Osteoblast (primary cell): Measurements from ENCODE around the gene PRPH2. TPM values are rescaled to one million over a fixed set of nuclear protein-coding genes. Genes with fewer than 3 reads are reported as not detected.
A peak's percentile ranks its signal among the peaks of the same experiment; 100 is the strongest.

Experiments used
- DNase-seq: peaks from one replicate; pipeline ENCODE4 v3.0.0; 2011; ENCODE audit warnings: low spot score, mixed read lengths; ENCODE audit not compliant: insufficient read length; ENCODE audit errors: missing footprints
- H2AFZ ChIP-seq: 2 replicates; pipeline ENCODE4 v1.6.0; 2011; ENCODE audit warnings: mild to moderate bottlenecking, low read length
- H3K27ac ChIP-seq: 2 replicates; pipeline ENCODE4 v1.5.1; 2011; ENCODE audit warnings: mild to moderate bottlenecking, low read depth, low read length, moderate library complexity
- H3K27me3 ChIP-seq: 2 replicates; pipeline ENCODE4 v1.6.0; 2012; ENCODE audit warnings: mild to moderate bottlenecking, control low read depth, inconsistent platforms, low read length, moderate library complexity; ENCODE audit not compliant: insufficient read depth
- H3K36me3 ChIP-seq: 2 replicates; pipeline ENCODE4 v1.5.1; 2011; ENCODE audit warnings: mild to moderate bottlenecking, low read length, control low read depth, moderate library complexity; ENCODE audit not compliant: insufficient read depth
- H3K4me1 ChIP-seq: 2 replicates; pipeline ENCODE4 v1.5.1; 2011; ENCODE audit warnings: mild to moderate bottlenecking, low read length, control low read depth, moderate library complexity; ENCODE audit not compliant: insufficient read depth
- H3K4me2 ChIP-seq: 2 replicates; pipeline ENCODE4 v1.6.0; 2011; ENCODE audit warnings: mild to moderate bottlenecking, low read length; ENCODE audit not compliant: insufficient read depth
- H3K4me3 ChIP-seq: fragments of 200-600 bp; sonication (generic); 3 replicates; pipeline ENCODE4 v1.5.1; 2012; ENCODE audit warnings: mild to moderate bottlenecking, low read length, inconsistent platforms; ENCODE audit not compliant: insufficient read depth
- H3K79me2 ChIP-seq: 2 replicates; pipeline ENCODE4 v1.6.0; 2012; ENCODE audit warnings: mild to moderate bottlenecking, low read length, control low read depth, inconsistent platforms; ENCODE audit not compliant: insufficient read depth
- H3K9me3 ChIP-seq: 2 replicates; pipeline ENCODE4 v1.5.1; 2011; ENCODE audit warnings: low read depth, low read length, control low read depth
- H4K20me1 ChIP-seq: 2 replicates; pipeline ENCODE4 v1.6.0; 2012; ENCODE audit warnings: mild to moderate bottlenecking, low read length, control low read depth; ENCODE audit not compliant: insufficient read depth
- total RNA-seq: library from RNA; depleted of rRNA; stranded (reverse); fragments of >200 nt; gene quantifications from 2 replicates; pipeline ENCODE4 v1.2.3, GENCODE V29; 2012
- TF ChIP-seq, protein P1 (sequence below): IDR thresholded peaks from 2 replicates; pipeline ENCODE4 v1.5.1; 2011; ENCODE audit warnings: mild to moderate bottlenecking, low read depth, low read length, moderate library complexity; ENCODE audit errors: extremely low read depth

PRPH2 gene
- total RNA-seq, 1 donor = 3.3 TPM

DNA sequence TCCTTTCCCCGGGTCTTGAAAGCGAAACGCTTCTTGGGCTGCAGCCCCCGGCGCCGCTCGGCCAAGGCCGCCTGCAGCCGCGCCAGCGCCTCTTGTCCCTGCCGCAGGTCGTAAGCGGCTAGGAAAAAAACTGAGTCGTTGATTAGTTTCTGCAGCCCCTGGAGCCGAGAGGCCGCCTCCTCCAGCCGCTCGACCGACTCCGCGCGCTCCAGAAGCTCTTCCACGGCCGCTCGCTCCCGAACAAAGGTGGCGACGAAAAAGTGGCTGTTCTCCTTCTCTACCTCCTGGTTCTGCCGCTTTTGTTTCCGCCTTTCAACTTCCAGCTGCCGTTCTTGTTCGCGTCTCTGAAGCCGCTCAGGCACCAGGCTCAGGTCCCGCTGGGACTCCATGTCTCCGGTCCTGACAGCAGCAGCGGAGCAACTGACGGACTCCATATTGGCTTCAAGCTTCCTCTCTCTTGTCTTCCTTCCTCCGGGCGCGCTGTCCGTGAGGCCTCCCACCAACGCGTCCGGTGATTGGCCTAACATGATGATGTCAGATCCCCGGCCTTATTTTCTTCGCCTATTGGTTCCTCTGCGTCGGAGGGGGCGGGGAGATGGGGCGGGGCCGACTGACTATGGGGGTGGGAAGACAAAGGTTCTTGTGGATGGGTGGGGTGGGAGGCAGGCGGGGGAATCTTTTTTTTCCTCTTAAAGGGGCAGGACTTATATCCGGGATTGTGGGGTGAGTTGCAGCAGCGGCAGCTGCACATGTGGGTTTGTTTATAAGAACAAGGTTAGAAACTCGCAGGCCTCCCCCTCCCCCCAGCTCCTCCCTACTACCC lies 23.5 kb upstream of the PRPH2 start, which contains the start of gene TBCC:
TSS of gene TBCC (minus strand) at position 464 of the 823 bp plus-strand sequence. CDS start at position 434, 30 bp downstream.
- peaks cover 22% of the 10 kb centered on the region for H3K79me2 ChIP-seq
- H2AFZ ChIP-seq = peak within 1 kb of the TSS; percentile 98
- H3K4me3 ChIP-seq = peak within 1 kb of the TSS; percentile 97
- H3K27me3 ChIP-seq = no peaks in the 10 kb centered on the region
- H3K4me2 ChIP-seq = peak within 1 kb of the TSS; percentile 99
- TF ChIP-seq, protein P1, sequence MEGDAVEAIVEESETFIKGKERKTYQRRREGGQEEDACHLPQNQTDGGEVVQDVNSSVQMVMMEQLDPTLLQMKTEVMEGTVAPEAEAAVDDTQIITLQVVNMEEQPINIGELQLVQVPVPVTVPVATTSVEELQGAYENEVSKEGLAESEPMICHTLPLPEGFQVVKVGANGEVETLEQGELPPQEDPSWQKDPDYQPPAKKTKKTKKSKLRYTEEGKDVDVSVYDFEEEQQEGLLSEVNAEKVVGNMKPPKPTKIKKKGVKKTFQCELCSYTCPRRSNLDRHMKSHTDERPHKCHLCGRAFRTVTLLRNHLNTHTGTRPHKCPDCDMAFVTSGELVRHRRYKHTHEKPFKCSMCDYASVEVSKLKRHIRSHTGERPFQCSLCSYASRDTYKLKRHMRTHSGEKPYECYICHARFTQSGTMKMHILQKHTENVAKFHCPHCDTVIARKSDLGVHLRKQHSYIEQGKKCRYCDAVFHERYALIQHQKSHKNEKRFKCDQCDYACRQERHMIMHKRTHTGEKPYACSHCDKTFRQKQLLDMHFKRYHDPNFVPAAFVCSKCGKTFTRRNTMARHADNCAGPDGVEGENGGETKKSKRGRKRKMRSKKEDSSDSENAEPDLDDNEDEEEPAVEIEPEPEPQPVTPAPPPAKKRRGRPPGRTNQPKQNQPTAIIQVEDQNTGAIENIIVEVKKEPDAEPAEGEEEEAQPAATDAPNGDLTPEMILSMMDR = no peak
- DNase-seq = peak; percentile 99
- H3K27ac ChIP-seq = peak within 1 kb of the TSS; percentile 78
- peaks cover 15% of the 10 kb centered on the region for H4K20me1 ChIP-seq
- H3K36me3 ChIP-seq = no peaks in the 10 kb centered on the region
- H3K4me1 ChIP-seq = peaks cover 16% of the 10 kb centered on the region
- H3K9me3 ChIP-seq = no peaks in the 10 kb centered on the region

DNA sequence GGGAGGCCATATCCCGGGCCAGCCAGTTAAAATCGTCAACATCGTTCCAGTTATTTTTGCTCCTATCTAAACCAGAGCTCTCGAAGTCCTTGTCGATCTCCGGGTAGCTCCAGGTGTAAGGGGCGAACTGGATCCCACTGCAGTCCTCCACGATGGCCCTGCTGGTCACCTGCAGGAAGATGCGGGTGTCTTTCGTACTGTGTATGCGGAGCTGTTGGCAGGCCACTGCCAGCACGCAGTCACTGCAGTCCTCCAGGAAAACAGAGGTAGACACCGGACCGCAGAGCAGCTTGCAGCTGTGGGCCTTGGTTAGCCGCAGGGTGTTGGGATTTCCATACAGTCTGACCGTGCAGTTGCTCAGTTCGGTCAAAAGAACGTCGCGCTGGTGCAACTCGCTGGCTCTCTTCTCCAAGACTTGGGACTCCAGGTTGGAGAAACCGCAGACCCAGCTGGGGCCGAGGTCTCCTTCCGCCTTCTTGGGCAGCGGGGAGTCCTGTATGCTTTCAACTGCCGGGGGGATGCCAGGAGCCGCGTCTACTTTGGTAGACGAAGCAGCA lies 22.8 kb upstream of the PRPH2 start:
- H3K9me3 ChIP-seq = no peaks in the 10 kb centered on the region
- H3K79me2 ChIP-seq = peaks cover 22% of the 10 kb centered on the region
- peak; percentile 81 for DNase-seq
- peak overlapping the region; percentile 99 for H3K4me2 ChIP-seq
- no peaks in the 10 kb centered on the region for H3K27me3 ChIP-seq
- H3K4me1 ChIP-seq = peaks cover 16% of the 10 kb centered on the region
- peak overlapping the region; percentile 97 for H3K4me3 ChIP-seq
- TF ChIP-seq, protein P1 = no peak
- H3K27ac ChIP-seq = peak overlapping the region; percentile 78
- peak overlapping the region; percentile 98 for H2AFZ ChIP-seq
- H3K36me3 ChIP-seq = no peaks in the 10 kb centered on the region
- peaks cover 15% of the 10 kb centered on the region for H4K20me1 ChIP-seq

DNA sequence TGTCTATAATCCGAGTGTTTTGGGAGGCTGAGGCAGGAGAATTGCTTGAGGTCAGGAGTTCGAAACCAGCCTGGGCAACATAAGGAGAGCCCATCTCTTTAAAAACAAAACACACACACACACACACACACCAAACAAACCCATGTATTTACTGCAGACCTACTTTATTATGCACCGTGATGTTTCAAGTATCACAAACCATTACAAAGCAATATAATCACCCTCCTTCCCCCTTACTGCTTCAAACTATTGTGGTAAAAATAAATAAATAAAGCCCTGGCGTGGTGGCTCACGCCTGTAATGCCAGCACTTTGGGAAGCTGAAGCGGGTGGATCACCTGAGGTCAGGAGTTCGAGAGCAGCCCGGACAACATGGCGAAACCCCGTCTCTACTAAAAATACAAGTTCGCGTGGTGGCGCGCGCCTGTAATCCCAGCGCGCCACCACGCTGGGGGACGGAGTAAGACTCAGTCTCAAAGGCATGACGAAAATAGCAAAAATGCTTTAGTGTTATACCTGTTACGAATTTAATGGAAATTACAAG lies 22.0 kb upstream of the PRPH2 start:
- Histone ChIP-seq H2AFZ (no peak overlapping the region), H3K4me3 (peak overlapping the region; percentile 97), H3K4me1 (peaks cover 16% of the 10 kb centered on the region), H3K36me3 (no peaks in the 10 kb centered on the region), H3K4me2 (peak overlapping the region; percentile 99), H3K27me3 (no peaks in the 10 kb centered on the region), H3K27ac (peak overlapping the region; percentile 78), H3K79me2 (peaks cover 22% of the 10 kb centered on the region), H4K20me1 (peaks cover 15% of the 10 kb centered on the region), H3K9me3 (no peaks in the 10 kb centered on the region)
- DNase-seq = no peak
- TF ChIP-seq, protein P1 = no peak
